HG03064 (cell line): ENCODE results near the gene ETS2.
"Not testable (repeated sequence)": the region's sequence is repeated elsewhere in the genome, so short reads cannot be mapped to it uniquely, and the experiment has no call there.

ENCODE experiments used
- ATAC-seq: cut with Tn5 transposase; IDR thresholded peaks from one replicate; pipeline ENCODE4 v1.9.1; 2021; ENCODE audit warnings: low read depth; ENCODE audit not compliant: unreplicated experiment

The ETS2 gene

GRCh38 chr21:38814126-38815059, 8.7 kb downstream of the ETS2 start:
- no peak for ATAC-seq

GRCh38 chr21:38815060-38815405, 9.3 kb downstream of the ETS2 start:
- ATAC-seq, result no peak

- no peak for ATAC-seq
These were observed 10.8 kb downstream of the ETS2 start for GRCh38 chr21:38816400-38816977.

- no peak for ATAC-seq
These were observed 11.9 kb downstream of the ETS2 start for GRCh38 chr21:38817371-38818324.

GRCh38 chr21:38818325-38818723, 12.6 kb downstream of the ETS2 start:
- ATAC-seq, result no peak

GRCh38 chr21:38819051-38819718, 13.5 kb downstream of the ETS2 start:
- ATAC-seq, result no peak

- ATAC-seq, result no peak
These were observed 14.0 kb downstream of the ETS2 start for GRCh38 chr21:38819719-38820159.

- ATAC-seq, result no peak
These were observed 14.9 kb downstream of the ETS2 start for GRCh38 chr21:38820471-38821239.

- no peak for ATAC-seq
These were observed 15.5 kb downstream of the ETS2 start for GRCh38 chr21:38821248-38821647.

GRCh38 chr21:38821959-38822682, 16.4 kb downstream of the ETS2 start:
- ATAC-seq, result no peak

- ATAC-seq, result no peak
These were observed 17.1 kb downstream of the ETS2 start for GRCh38 chr21:38822778-38823238.

- ATAC-seq, result no peak
These were observed 18.0 kb downstream of the ETS2 start for GRCh38 chr21:38823737-38824123.

- ATAC-seq, result no peak
These were observed 18.5 kb downstream of the ETS2 start for GRCh38 chr21:38824124-38824822.

GRCh38 chr21:38825269-38825668, 19.5 kb downstream of the ETS2 start:
- no peak for ATAC-seq

- no peak for ATAC-seq
These were observed 20.2 kb downstream of the ETS2 start for GRCh38 chr21:38825921-38826320.

GRCh38 chr21:38828111-38828510, 22.4 kb downstream of the ETS2 start:
- ATAC-seq, result not testable (repeated sequence)

GRCh38 chr21:38830671-38831525, 25.2 kb downstream of the ETS2 start:
- ATAC-seq, result peak; percentile 63
